Activated effector memory CD4-positive, alpha-beta T cell treated with anti-CD3 and anti-CD28 coated beads, Interleukin-2, amount 50 U/mL, for 16 hours (primary cell): ENCODE measurements around the gene STK32C.

Experiments used
- DNase-seq: peaks from one replicate; pipeline ENCODE4 v3.0.0-alpha.2; 2020

STK32C gene

GRCh38 chr10:132178672-132179545 lies 128.8 kb downstream of the STK32C start:
- no peak for DNase-seq

DNA sequence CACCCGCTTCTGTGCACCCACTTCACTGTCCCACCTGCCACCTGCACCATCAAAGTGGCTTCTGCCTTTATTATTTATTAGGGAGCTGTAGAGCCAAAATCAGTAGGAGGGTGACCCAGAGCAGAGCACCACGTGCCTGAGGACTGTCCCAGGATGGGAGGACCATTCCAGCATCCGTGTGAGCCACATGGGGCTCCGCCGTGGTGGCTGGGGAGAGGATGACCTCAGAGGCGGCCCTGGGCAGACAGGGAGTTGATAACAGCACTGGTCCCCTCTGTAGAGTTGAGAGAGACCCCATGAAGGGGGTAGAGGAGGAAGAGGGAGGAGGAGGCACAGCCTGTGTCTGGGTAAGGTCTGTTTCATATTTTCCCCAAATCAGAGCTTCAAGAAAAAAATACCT lies 129.7 kb downstream of the STK32C start:
- DNase-seq: no peak

DNA sequence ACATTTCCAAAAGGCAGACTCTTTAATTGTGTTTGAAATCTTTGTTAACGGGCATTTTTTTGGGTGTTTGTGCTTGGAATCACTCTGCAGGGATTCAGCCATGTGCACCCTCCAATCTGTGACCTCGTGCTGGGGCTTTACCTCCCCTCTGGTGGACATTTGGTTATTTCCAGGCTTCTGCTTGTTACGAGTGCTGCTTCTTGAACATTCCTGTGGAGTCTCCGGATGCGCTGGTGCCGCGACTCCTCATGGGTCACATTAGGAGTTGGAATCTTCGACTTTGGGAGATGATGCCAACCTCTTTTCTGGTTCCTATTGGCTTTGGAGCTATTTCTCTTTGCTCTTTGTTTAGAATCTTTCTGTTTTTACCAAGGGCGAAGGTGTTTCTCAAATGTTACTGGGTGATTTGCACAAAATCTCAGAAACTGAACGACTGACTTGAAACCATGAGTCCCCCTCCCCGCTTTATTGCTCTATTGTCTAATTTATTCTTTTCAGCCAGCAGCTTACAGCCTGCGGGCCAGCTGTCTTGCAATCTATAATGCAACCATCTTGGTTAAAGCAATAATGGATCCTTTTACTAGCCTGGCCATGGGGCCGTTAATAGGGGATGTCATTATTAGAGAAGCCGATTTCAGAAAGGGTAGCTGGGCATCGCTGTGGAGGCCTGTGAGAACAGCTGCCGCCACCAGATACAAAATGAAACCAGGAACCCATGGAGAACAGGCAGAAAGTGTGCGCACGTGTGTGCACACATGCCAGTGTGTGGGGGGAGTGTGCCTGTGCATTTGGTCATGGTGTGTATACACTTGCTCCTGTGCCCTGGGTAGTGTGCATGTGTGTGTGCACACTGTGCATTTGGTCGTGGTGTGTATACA lies 130.9 kb downstream of the STK32C start:
- DNase-seq: no peak

DNA sequence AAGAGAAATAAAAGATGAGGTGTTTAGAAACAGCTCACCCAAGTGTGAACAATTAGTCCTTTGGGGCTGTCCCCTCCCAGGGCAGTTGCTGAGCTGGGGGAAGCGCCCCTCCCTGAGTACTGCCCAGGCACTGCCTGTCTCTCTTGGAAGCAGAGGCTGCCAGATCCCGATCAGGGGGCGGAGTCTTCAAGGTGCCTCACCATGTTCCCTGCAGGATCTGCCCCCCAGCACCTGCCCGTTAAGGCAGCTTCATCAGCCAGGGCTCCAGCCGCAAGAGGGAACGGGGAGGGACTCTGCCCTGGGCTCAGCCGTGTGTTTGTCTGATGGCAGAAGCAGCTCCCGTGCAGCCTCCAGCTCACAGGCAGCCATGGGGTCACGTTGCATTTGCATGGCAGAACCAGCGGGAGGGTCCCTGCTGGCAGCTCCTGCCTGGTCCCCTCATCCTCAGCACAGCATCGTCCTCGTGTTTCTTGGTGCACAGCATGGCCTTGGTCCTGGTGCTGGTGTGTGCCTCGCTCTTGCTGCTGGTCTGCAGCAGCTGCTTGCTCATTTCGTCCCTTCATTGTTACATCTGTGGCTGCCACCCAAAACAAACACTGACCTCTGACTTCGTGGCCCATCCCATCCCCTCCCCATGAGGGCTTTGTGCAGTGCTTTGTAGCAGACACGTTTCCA lies 131.7 kb downstream of the STK32C start:
- DNase-seq: no peak

GRCh38 chr10:132175408-132175807 lies 132.3 kb downstream of the STK32C start:
- DNase-seq: no peak

DNA sequence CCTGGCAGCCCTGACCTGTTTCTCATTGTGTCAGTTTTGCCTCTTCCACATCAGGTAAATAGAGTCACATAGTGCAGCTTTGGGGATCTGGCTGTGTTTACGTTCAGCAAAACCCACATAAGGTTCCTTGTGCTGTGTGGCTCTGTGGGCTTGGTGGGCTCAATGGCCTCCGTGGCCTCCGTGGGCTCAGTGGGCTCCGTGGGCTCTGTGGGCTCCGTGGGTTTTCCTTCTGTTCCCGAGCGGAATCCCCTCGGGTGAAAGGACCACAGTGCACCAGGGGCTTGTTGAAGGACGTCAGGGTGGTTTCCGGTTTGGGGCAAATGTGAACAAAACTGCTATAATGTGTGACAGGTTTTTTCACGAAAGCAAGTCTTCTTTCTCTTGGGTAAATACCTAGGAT lies 133.5 kb downstream of the STK32C start:
- DNase-seq: no peak

- no peak for DNase-seq
These were observed 134.6 kb downstream of the STK32C start for GRCh38 chr10:132173185-132173584.

DNA sequence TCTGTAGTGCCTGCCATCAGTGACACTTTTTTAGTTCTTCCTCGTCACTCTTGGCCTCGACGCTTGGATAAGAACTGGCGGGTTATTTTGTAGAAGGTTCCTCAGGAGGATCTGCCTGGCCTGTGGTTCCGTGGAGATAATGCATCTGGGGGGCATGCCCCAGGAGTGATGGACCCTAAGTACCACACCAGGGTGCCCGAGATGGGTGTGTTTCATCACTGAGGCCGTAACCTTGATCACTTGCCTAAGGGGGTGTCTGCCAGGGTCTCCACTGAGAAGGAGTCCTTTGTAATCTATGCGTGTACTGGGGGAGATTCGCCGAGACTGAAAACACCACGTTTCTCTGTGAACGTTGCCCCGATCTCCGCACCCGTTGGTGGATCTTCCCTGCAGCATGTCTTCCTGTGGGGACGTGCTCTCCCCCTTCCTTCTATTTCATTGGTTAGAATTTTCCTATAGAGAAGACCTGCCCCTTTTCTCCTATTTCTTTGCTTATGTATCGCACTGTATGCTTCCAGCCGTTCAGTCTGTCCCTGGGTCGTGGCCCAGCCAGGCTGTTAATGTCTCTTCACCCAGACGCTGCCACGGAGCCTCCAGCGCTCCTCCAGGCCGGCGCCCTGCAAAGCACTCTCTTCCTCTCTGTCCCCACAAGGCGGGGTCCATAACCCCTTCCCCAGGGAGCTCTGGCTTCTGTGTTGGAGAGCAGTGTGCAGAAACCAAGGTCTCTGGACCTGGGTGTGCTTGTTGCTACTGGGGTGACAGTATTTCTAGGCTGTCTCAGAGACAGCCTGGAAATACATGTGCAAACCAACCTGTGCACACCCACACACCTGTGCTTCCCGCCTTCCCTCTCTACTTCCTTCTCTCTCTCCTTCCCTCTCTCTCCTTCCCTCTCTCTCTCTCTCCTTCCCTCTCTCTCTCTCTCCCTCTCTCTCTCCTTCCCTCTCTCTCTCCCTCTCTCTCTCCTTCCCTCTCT lies 135.4 kb downstream of the STK32C start:
- DNase-seq: no peak

DNA sequence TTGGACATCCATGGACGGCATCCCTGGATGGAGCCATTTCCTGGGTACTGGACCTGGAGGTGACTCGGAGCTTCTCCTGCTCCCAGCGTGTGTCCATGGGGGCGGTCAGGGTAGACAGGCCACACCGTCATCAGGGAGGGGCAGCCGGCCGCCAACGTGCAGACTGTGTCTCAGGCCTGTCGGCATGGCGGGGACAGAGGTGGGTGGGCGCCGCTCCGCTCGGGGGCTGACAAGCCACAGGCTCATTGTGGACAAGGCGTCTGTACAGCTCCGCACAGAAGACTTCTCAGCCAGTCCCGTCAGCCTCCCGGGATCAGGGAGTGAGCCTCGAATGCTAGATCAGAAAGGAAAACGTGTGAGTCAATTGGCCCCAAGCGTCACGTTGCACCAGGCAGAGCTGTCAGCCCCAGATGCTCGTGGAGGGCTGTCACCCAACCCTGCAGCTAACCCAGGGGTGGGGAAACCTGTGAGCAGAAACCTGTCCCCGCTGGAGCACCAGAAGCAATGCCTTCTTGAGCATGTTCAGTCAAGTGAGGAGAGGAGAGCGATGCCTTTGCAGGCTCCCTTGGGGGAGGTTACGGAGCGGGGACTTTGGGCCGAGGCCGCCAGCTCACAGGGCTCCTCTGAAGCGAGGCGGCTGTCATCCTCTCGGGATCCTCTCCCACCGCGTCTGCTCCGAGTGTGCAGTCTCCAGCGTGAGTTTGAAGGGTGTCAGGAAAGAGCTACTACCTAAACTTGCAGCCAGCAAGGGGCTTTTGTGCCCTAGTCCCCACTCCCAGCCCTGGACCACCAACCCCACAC lies 137.0 kb downstream of the STK32C start:
- no peak for DNase-seq

GRCh38 chr10:132169766-132170560 lies 137.8 kb downstream of the STK32C start:
- no peak for DNase-seq

DNA sequence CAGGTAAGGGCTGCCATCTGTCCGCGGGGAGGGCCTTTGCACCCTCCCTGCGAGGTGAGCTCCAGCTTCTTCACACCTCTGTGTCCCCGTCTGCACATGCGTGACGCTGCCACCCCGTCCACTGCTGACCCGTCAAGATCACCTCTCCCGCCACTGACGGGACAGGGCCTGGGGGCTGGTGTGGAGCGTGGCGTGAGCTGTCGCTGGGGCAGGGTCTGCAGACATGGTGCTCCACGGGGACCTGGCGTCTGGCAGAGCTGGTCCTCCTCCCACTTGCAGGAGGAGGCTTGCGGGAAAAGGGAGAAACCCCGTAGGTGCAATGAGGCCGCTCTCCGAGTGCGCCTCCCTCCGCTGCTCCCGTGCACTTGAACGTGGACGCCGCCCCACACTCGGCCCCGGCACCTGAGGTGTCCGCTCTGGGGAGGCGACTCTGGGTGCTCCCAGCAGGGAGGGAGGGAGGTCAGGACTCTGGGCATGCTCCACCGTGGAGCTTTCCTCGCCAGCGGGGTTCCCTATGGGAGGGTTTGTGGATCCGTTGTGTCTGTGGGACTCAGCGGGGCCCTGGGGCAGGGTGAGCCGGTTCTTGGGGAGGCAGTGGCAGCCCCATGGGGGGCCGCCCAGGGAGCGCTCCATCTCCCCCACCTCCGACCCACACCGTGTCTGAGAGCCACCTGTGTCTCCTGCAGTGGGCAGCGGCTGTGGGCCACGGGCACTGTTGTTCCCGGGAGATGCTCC lies 138.6 kb downstream of the STK32C start:
- no peak for DNase-seq

DNA sequence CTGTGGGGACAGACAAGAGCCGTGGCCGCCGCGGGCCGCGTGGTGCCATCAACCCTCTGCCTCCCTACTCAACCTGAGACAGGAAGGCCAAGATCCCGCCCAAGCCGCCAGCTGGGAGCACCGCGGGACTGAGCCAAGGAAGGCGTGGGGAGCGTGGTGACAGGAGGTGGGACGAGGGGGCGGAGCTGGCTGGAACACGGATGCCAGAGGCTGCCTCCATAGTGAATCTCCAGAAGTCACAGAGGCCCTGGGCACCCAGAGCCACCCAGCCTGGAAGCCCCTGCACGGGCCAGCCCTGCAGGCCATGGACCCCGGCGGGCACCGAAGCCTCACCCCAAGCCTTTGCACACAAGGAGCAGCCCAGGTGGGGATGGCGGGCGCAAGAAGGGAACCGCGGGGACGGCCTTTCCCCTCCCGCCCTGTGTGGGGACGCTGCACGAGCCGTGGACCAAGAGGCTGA lies 139.1 kb downstream of the STK32C start:
- no peak for DNase-seq

DNA sequence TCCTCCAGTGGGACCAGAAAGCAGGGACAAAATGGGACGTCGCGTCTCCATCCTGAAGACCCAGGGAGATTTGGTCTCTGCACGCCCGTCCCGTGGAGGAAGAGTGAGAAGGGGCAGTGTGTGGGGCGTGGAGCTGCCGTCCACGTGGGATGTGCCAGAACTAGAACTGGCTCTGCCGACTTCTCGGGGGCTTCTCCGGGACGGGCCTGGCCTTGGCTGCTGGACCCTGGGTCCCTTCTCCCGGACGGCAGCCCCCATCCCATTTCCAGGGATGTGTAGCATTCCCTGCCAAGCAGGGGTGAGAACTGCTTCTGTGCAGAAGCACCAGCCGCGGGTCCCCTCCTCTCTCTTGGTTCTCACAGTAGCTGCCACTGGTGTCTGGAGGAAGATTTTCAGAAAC lies 139.8 kb downstream of the STK32C start:
- no peak for DNase-seq

GRCh38 chr10:132167041-132167674 lies 140.6 kb downstream of the STK32C start:
- no peak for DNase-seq

DNA sequence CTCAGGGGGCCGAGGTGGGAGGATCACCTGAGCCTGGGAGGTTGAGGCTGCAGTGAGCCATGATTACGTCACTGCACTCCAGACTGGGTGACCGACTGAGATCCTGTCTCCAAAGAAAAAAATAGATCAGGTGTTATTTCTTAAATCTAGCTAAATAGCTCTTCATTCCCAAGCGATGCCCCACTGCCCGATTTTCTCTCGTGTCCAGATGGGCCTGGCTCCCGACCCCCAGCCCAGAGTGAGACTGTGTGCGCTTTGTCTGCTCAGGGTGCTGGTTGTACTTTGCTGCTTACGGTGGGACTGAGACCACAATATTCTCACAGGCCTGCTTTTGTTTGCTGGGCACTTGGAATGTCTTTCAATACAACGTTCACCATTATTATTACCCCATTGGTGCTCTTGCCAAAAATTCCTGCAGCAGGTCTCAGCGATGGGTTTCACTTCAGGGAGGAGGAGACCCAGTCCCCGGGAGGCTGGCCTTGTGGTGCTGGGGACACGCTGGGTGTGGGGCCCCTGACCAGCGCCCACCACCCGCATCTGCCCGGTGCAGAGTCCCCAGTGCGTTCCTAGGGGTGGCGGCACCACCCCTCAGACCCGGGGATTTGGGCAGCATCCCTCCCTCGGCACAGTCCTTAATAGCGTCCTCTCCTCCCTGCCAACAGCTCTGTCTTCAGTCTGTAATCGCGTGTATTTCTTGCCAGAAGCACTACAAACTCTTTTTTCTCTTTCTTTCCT lies 141.4 kb downstream of the STK32C start:
- DNase-seq: no peak

- DNase-seq: no peak
These were observed 142.3 kb downstream of the STK32C start for GRCh38 chr10:132165416-132165980.

- DNase-seq: no peak
These were observed 142.9 kb downstream of the STK32C start for GRCh38 chr10:132164761-132165278.
